HEK293 (cell line): ENCODE results near the gene ZFP1.

Experiments used
- CTCF ChIP-seq: fragments of 450-650 bp; formaldehyde crosslinking; IDR thresholded peaks from 2 replicates; pipeline ENCODE4 v1.5.1; 2016; ENCODE audit warnings: missing biosample characterization, missing genetic modification characterization
- OSR2 ChIP-seq: fragments of 450-650 bp; formaldehyde crosslinking; IDR thresholded peaks from 2 replicates; pipeline ENCODE4 v1.5.1; 2016; ENCODE audit warnings: missing biosample characterization, missing genetic modification characterization
- REPIN1 ChIP-seq: fragments of 450-650 bp; formaldehyde crosslinking; IDR thresholded peaks from 2 replicates; pipeline ENCODE4 v1.5.1; 2017; ENCODE audit warnings: missing biosample characterization, missing genetic modification characterization, low read depth
- REST ChIP-seq: fragments of 450-650 bp; formaldehyde crosslinking; IDR thresholded peaks from 2 replicates; pipeline ENCODE4 v1.5.1; 2016; ENCODE audit warnings: missing biosample characterization, missing genetic modification characterization
- ZNF114 ChIP-seq: fragments of 450-650 bp; formaldehyde crosslinking; IDR thresholded peaks from 2 replicates; pipeline ENCODE4 v1.5.0; 2017; ENCODE audit warnings: missing biosample characterization, missing genetic modification characterization
- ZNF18 ChIP-seq: fragments of 450-650 bp; formaldehyde crosslinking; IDR thresholded peaks from 2 replicates; pipeline ENCODE4 v1.5.1; 2016; ENCODE audit warnings: missing biosample characterization, missing genetic modification characterization
- ZNF221 ChIP-seq: fragments of 450-650 bp; formaldehyde crosslinking; IDR thresholded peaks from 2 replicates; pipeline ENCODE4 v1.5.1; 2017; ENCODE audit warnings: missing biosample characterization, missing genetic modification characterization, borderline replicate concordance
- ZNF248 ChIP-seq: fragments of 450-650 bp; formaldehyde crosslinking; IDR thresholded peaks from 2 replicates; pipeline ENCODE4 v1.5.1; 2017; ENCODE audit warnings: missing biosample characterization, missing genetic modification characterization
- ZNF449 ChIP-seq: fragments of 450-650 bp; formaldehyde crosslinking; IDR thresholded peaks from 2 replicates; pipeline ENCODE4 v1.5.1; 2017; ENCODE audit warnings: missing biosample characterization, mild to moderate bottlenecking, missing genetic modification characterization, moderate library complexity
- ZNF513 ChIP-seq: fragments of 450-650 bp; IDR thresholded peaks from 2 replicates; pipeline ENCODE4 v1.5.1; 2018; ENCODE audit warnings: missing biosample characterization, missing genetic modification characterization
- ZNF530 ChIP-seq: fragments of 450-650 bp; formaldehyde crosslinking; IDR thresholded peaks from 2 replicates; pipeline ENCODE4 v1.5.1; 2016; ENCODE audit warnings: low read depth, missing biosample characterization, missing genetic modification characterization
- ZSCAN18 ChIP-seq: fragments of 450-650 bp; formaldehyde crosslinking; IDR thresholded peaks from 2 replicates; pipeline ENCODE4 v1.5.1; 2016; ENCODE audit warnings: missing biosample characterization, missing genetic modification characterization

GRCh38 chr16:75109732-75110243 lies 38.5 kb upstream of the ZFP1 start:
- TF ChIP-seq CTCF (tag by site-specific recombination) (no peak), REPIN1 (no peak), REST (tag by site-specific recombination) (no peak), ZNF530 (tag by site-specific recombination) (no peak), ZNF449 (tag by site-specific recombination) (no peak), ZNF513 (tag by site-specific recombination) (no peak), ZNF18 (tag by site-specific recombination) (no peak), ZNF248 (tag by site-specific recombination) (no peak), ZNF114 (tag by site-specific recombination) (no peak), ZSCAN18 (tag by site-specific recombination) (no peak), ZNF221 (tag by site-specific recombination) (no peak), OSR2 (tag by site-specific recombination) (no peak)
